ENCODE data around the gene TOGARAM1.

- TF ChIP-seq CTCF (IDR thresholded peaks at IDR 0.05; ENCODE audit: low read depth, low read length) (no peak), POLR2A (IDR thresholded peaks at IDR 0.05; ENCODE audit: extremely low read depth, insufficient read length) (no peak), MYC (IDR thresholded peaks at IDR 0.05; ENCODE audit: low read depth, low read length) (no peak)
- TF ChIP-seq, protein P1, sequence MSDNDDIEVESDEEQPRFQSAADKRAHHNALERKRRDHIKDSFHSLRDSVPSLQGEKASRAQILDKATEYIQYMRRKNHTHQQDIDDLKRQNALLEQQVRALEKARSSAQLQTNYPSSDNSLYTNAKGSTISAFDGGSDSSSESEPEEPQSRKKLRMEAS (IDR thresholded peaks at IDR 0.05; ENCODE audit: low read depth, low read length) = no peak
Measured at GRCh38 chr14:44968714-44969113, 6.7 kb downstream of the TOGARAM1 start.

Measured in NB4 (cell line).